Neural cell (in vitro differentiated cells): ENCODE data around the gene GATA2. TPM values are rescaled to one million over a fixed set of nuclear protein-coding genes. Genes with fewer than 3 reads are reported as not detected.

Source experiments
- H2AFZ ChIP-seq: fragments of 200-600, 300-800 bp; sonication (generic), shearing (Covaris generic); 2 replicates; pipeline ENCODE4 v1.6.0; 2014; ENCODE audit warnings: low read depth, mild to moderate bottlenecking, antibody characterized with exemption, low read length, moderate library complexity
- H3F3A ChIP-seq: fragments of 200-600 bp; shearing (Covaris generic); 2 replicates; pipeline ENCODE4 v1.6.1; 2016; ENCODE audit warnings: mild to moderate bottlenecking, moderate library complexity, mixed read lengths, antibody characterized with exemption, low read length; ENCODE audit not compliant: insufficient read depth, poor library complexity, severe bottlenecking
- H3K27ac ChIP-seq: fragments of 200-600, 300-800 bp; sonication (generic), shearing (Covaris generic); 2 replicates; pipeline ENCODE4 v1.5.1; 2014; ENCODE audit warnings: mild to moderate bottlenecking, low read length, moderate library complexity
- H3K27me3 ChIP-seq: fragments of 300-800, 200-600 bp; sonication (generic), shearing (Covaris generic); 2 replicates; pipeline ENCODE4 v1.6.0; 2014; ENCODE audit warnings: mild to moderate bottlenecking, low read depth, low read length, moderate library complexity; ENCODE audit not compliant: insufficient read depth
- H3K36me3 ChIP-seq: fragments of 300-800, 200-600 bp; sonication (generic), shearing (Covaris generic); 2 replicates; pipeline ENCODE4 v1.5.1; 2014; ENCODE audit warnings: mild to moderate bottlenecking, antibody characterized with exemption, low read length, moderate library complexity; ENCODE audit not compliant: insufficient read depth
- H3K4me2 ChIP-seq: fragments of 300-800, 200-600 bp; sonication (generic), shearing (Covaris generic); 2 replicates; pipeline ENCODE4 v1.6.0; 2014; ENCODE audit warnings: mild to moderate bottlenecking, low read length
- H3K4me3 ChIP-seq: fragments of 300-800, 200-600 bp; sonication (generic), shearing (Covaris generic); 2 replicates; pipeline ENCODE4 v1.5.1; 2014; ENCODE audit warnings: mild to moderate bottlenecking, low read length, moderate library complexity
- H3K79me2 ChIP-seq: fragments of 200-600 bp; shearing (Covaris generic); replicated peaks from 2 replicates; pipeline ENCODE4 v1.6.0; 2014; ENCODE audit warnings: mild to moderate bottlenecking, low read length, moderate library complexity; ENCODE audit not compliant: insufficient read depth
- H3K9ac ChIP-seq: fragments of 300-800, 200-600 bp; sonication (generic), shearing (Covaris generic); 2 replicates; pipeline ENCODE4 v1.6.1; 2016; ENCODE audit warnings: mild to moderate bottlenecking, low read length, mixed read lengths
- H3K9me2 ChIP-seq: fragments of 200-600 bp; shearing (Covaris generic); 2 replicates; pipeline ENCODE4 v1.6.1; 2016; ENCODE audit warnings: mild to moderate bottlenecking, low read length, mixed read lengths; ENCODE audit not compliant: insufficient read depth
- H3K9me3 ChIP-seq: fragments of 200-600, 300-800 bp; sonication (generic), shearing (Covaris generic); 2 replicates; pipeline ENCODE4 v1.6.1; 2016; ENCODE audit warnings: mild to moderate bottlenecking, mixed run types, low read length, moderate library complexity, mixed read lengths
- H4K20me1 ChIP-seq: fragments of 200-600 bp; shearing (Covaris generic); 2 replicates; pipeline ENCODE4 v1.6.1; 2016; ENCODE audit warnings: mild to moderate bottlenecking, mixed run types; ENCODE audit not compliant: insufficient read depth
- CTCF ChIP-seq: fragments of 450-650 bp; IDR thresholded peaks from 2 replicates; pipeline ENCODE4 v1.5.1; 2014; ENCODE audit warnings: antibody characterized with exemption, mild to moderate bottlenecking, moderate library complexity; ENCODE audit not compliant: poor library complexity, severe bottlenecking
- EP300 ChIP-seq: fragments of 450-650 bp; conservative IDR thresholded peaks from 2 replicates; pipeline ENCODE4 v1.6.1; 2014; ENCODE audit warnings: antibody characterized with exemption, mild to moderate bottlenecking, moderate library complexity; ENCODE audit not compliant: poor library complexity, severe bottlenecking
- EZH2 ChIP-seq: fragments of 200-600, 300-800 bp; shearing (Covaris generic), sonication (generic); IDR thresholded peaks from 2 replicates; pipeline ENCODE4 v1.6.1; 2014; ENCODE audit warnings: antibody characterized with exemption, low read length, borderline replicate concordance, mild to moderate bottlenecking; ENCODE audit not compliant: insufficient read depth, poor library complexity, severe bottlenecking
- MXI1 ChIP-seq: fragments of 450-650 bp; conservative IDR thresholded peaks from 2 replicates; pipeline ENCODE4 v1.6.1; 2014; ENCODE audit warnings: antibody characterized with exemption, mild to moderate bottlenecking; ENCODE audit not compliant: poor library complexity, severe bottlenecking
- POLR2AphosphoS5 ChIP-seq: IDR thresholded peaks from 2 replicates; pipeline ENCODE4 v1.6.1; 2012
- RAD21 ChIP-seq: fragments of 450-650 bp; conservative IDR thresholded peaks from 2 replicates; pipeline ENCODE4 v1.6.1; 2014; ENCODE audit warnings: antibody characterized with exemption, mild to moderate bottlenecking, moderate library complexity
- REST ChIP-seq: IDR thresholded peaks from 2 replicates; pipeline ENCODE4 v1.6.1; 2012; ENCODE audit warnings: borderline replicate concordance
- SMC3 ChIP-seq: fragments of 450-650 bp; conservative IDR thresholded peaks from 2 replicates; pipeline ENCODE4 v1.6.1; 2014; ENCODE audit warnings: antibody characterized with exemption, mild to moderate bottlenecking, moderate library complexity; ENCODE audit not compliant: poor library complexity
- TAF1 ChIP-seq: IDR thresholded peaks from 2 replicates; pipeline ENCODE4 v1.6.1; 2012; ENCODE audit warnings: low read depth
- polyA plus RNA-seq: library from polyadenylated mRNA; depleted of rRNA; stranded (reverse); fragments of >200 nt; gene quantifications from 2 replicates; pipeline ENCODE4 v1.2.3, GENCODE V29; 2014

Gene GATA2
- polyA plus RNA-seq, 1 donor from 2014 or later = not detected

- H3K27ac ChIP-seq = no peak overlapping the region
- H3K4me3 ChIP-seq = no peak overlapping the region
- no peaks in the 10 kb centered on the region for H3K79me2 ChIP-seq
- no peak overlapping the region for H2AFZ ChIP-seq
- no peak overlapping the region for H3K9ac ChIP-seq
- no peaks in the 10 kb centered on the region for H3K9me2 ChIP-seq
- TF ChIP-seq SMC3 (no peak), REST (no peak), CTCF (no peak), POLR2AphosphoS5 (no peak), EP300 (no peak), MXI1 (no peak), RAD21 (no peak), TAF1 (no peak), EZH2 (no peak)
- no peaks in the 10 kb centered on the region for H3F3A ChIP-seq
- peaks cover 28% of the 10 kb centered on the region for H3K27me3 ChIP-seq
- no peak overlapping the region for H3K4me2 ChIP-seq
- no peaks in the 10 kb centered on the region for H3K9me3 ChIP-seq
- H4K20me1 ChIP-seq = no peaks in the 10 kb centered on the region
- H3K36me3 ChIP-seq = no peaks in the 10 kb centered on the region
Observed at GRCh38 chr3:128499724-128500275, 6.8 kb upstream of the GATA2 start.

- Histone ChIP-seq H3K4me2 (no peak overlapping the region), H3K27ac (no peak overlapping the region), H3K9ac (no peak overlapping the region), H3K27me3 (peaks cover 35% of the 10 kb centered on the region), H3K9me2 (no peaks in the 10 kb centered on the region), H2AFZ (no peak overlapping the region), H3K36me3 (no peaks in the 10 kb centered on the region), H4K20me1 (no peaks in the 10 kb centered on the region), H3K4me3 (no peak overlapping the region), H3K79me2 (no peaks in the 10 kb centered on the region), H3F3A (no peaks in the 10 kb centered on the region), H3K9me3 (no peaks in the 10 kb centered on the region)
- TF ChIP-seq REST (no peak), TAF1 (no peak), CTCF (no peak), EP300 (no peak), MXI1 (no peak), SMC3 (no peak), EZH2 (no peak), RAD21 (no peak), POLR2AphosphoS5 (no peak)
Observed at GRCh38 chr3:128498901-128499530, 6.0 kb upstream of the GATA2 start.
